GM12878 (cell line): Measurements from ENCODE around the gene CNKSR3. TPM values are rescaled to one million over a fixed set of nuclear protein-coding genes. Genes with fewer than 3 reads are reported as not detected.

ENCODE experiments used
- ATAC-seq: fragments of 200-7000 bp; cut with Tn5 transposase; 3 replicates; pipeline ENCODE4 v1.9.1; 2020; ENCODE audit warnings: mild to moderate bottlenecking, moderate library complexity
- BruUV-seq: library from RNA; stranded (reverse); fragments of 400-500 nt; replicated peaks from 2 replicates; lab custom pipeline; 2021; lab: Mats Ljungman, UMichigan
- CTCF ChIA-PET: fragments of 300-600 bp; sonication (Branson Sonifier 250); formaldehyde crosslinking; extraction: SDS; loops from one replicate; lab custom pipeline; 2021; ENCODE audit warnings: inconsistent platforms; lab: Yijun Ruan, JAX
- POLR2A ChIA-PET: fragments of 350-600 bp; formaldehyde crosslinking; extraction: SDS; loops from one replicate; lab custom pipeline; 2021; ENCODE audit warnings: inconsistent platforms; lab: Charles Lee
- RAD21 ChIA-PET: fragments of 300-600 bp; sonication (Branson Sonifier 250); formaldehyde crosslinking; loops from one replicate; lab custom pipeline; 2023; ENCODE audit warnings: antibody characterized with exemption; ENCODE audit not compliant: unreplicated experiment; lab: Charles Lee
- SMC1A ChIA-PET: fragments of 300-600 bp; sonication (Branson Sonifier 250); formaldehyde crosslinking; loops from one replicate; lab custom pipeline; 2023; ENCODE audit not compliant: unreplicated experiment, uncharacterized antibody; lab: Charles Lee
- DNase-seq: peaks from one replicate; pipeline ENCODE4 v3.0.0-alpha.2; 2011; ENCODE audit warnings: low read depth, low spot score
- FAIRE-seq: peaks from 3 replicates; lab custom pipeline; 2011; peaks lifted over from hg19 to GRCh38; lab: Jason Lieb, UNC
- H2AFZ ChIP-seq: 2 replicates; pipeline ENCODE4 v1.6.0; 2011; ENCODE audit warnings: low read depth, low read length, control low read depth; ENCODE audit not compliant: control insufficient read depth
- H3K27ac ChIP-seq: 2 replicates; pipeline ENCODE4 v1.5.1; 2011; ENCODE audit warnings: control low read depth; ENCODE audit not compliant: control insufficient read depth, insufficient read depth
- H3K27me3 ChIP-seq, 2 experiments: replicated peaks in 1 of 2; 2 replicates each; pipeline versions ENCODE4 v1.6.0 to v1.6.1; 2011; ENCODE audit warnings: low read length in 1 of 2; ENCODE audit not compliant: control insufficient read depth in 2 of 2, insufficient read depth in 2 of 2
- H3K36me3 ChIP-seq, 2 experiments: 2 replicates each; pipeline ENCODE4 v1.5.1; 2011; ENCODE audit warnings: low read length in 1 of 2; ENCODE audit not compliant: control insufficient read depth in 2 of 2, insufficient read depth in 2 of 2
- H3K4me1 ChIP-seq: 2 replicates; pipeline ENCODE4 v1.6.1; 2011; ENCODE audit warnings: mild to moderate bottlenecking, low read length, moderate library complexity, mixed read lengths; ENCODE audit not compliant: control insufficient read depth, insufficient read depth
- H3K4me2 ChIP-seq: 2 replicates; pipeline ENCODE4 v1.6.0; 2011; ENCODE audit warnings: control low read depth; ENCODE audit not compliant: control insufficient read depth, insufficient read depth
- H3K4me3 ChIP-seq: fragments of 200-600 bp; sonication (generic); 2 replicates; pipeline ENCODE4 v1.5.1; 2016
- H3K79me2 ChIP-seq: 2 replicates; pipeline ENCODE4 v1.6.0; 2011; ENCODE audit warnings: low read length; ENCODE audit not compliant: control insufficient read depth, insufficient read depth
- H3K9ac ChIP-seq: 2 replicates; pipeline ENCODE4 v1.8.0; 2011; ENCODE audit warnings: low read length, control low read depth, mixed read lengths; ENCODE audit not compliant: control insufficient read depth, insufficient read depth
- H3K9me3 ChIP-seq: replicated peaks from 3 replicates; pipeline ENCODE4 v1.5.1; 2011; ENCODE audit warnings: mild to moderate bottlenecking, low read length; ENCODE audit not compliant: control insufficient read depth, insufficient read depth
- H4K20me1 ChIP-seq: 2 replicates; pipeline ENCODE4 v1.6.0; 2011; ENCODE audit not compliant: control insufficient read depth, insufficient read depth
- CHD1 ChIP-seq: IDR thresholded peaks from 2 replicates; pipeline ENCODE4 v1.6.1; 2012; ENCODE audit warnings: low read depth, low read length, improper control_type of control experiment
- EP300 ChIP-seq, 2 experiments: fragments of 150-350 bp in 1 of 2; IDR thresholded peaks; 2 replicates each; pipeline ENCODE4 v1.6.1; 2011 to 2012; ENCODE audit warnings: low read depth in 2 of 2, low read length in 2 of 2, borderline replicate concordance in 1 of 2, improper control_type of control experiment in 1 of 2, inconsistent platforms in 1 of 2; ENCODE audit not compliant: control insufficient read depth in 1 of 2
- KLF5 ChIP-seq: fragments of 450-650 bp; IDR thresholded peaks from 2 replicates; pipeline ENCODE4 v1.6.1; 2014; ENCODE audit warnings: mild to moderate bottlenecking; ENCODE audit not compliant: partially characterized antibody
- MAX ChIP-seq: IDR thresholded peaks from 2 replicates; pipeline ENCODE4 v1.6.1; 2012; ENCODE audit warnings: low read depth, low read length, improper control_type of control experiment
- REST ChIP-seq: IDR thresholded peaks from 2 replicates; pipeline ENCODE4 v1.6.1; 2012; ENCODE audit warnings: mild to moderate bottlenecking, low read depth, low read length
- SIN3A ChIP-seq: IDR thresholded peaks from 2 replicates; pipeline ENCODE4 v1.6.1; 2012; ENCODE audit warnings: low read depth, low read length, improper control_type of control experiment
- SPI1 ChIP-seq: IDR thresholded peaks from 2 replicates; pipeline ENCODE4 v1.6.1; 2011; ENCODE audit warnings: low read depth, mild to moderate bottlenecking, low read length, moderate library complexity, borderline replicate concordance; ENCODE audit not compliant: insufficient read depth
- SREBF2 ChIP-seq: IDR thresholded peaks from 2 replicates; pipeline ENCODE4 v1.6.1; 2012; ENCODE audit warnings: mild to moderate bottlenecking, low read length
- TAF1 ChIP-seq: IDR thresholded peaks from 2 replicates; pipeline ENCODE4 v1.6.1; 2011; ENCODE audit warnings: mild to moderate bottlenecking, low read depth, low read length, borderline replicate concordance
- TBL1XR1 ChIP-seq: IDR thresholded peaks from 2 replicates; pipeline ENCODE4 v1.6.1; 2012; ENCODE audit warnings: low read depth, low read length, improper control_type of control experiment
- TCF3 ChIP-seq: IDR thresholded peaks from 2 replicates; pipeline ENCODE4 v1.6.1; 2012; ENCODE audit warnings: low read depth, mild to moderate bottlenecking, low read length, borderline replicate concordance; ENCODE audit not compliant: insufficient read depth
- WRNIP1 ChIP-seq: IDR thresholded peaks from 2 replicates; pipeline ENCODE4 v1.6.1; 2011; ENCODE audit warnings: low read depth, low read length, improper control_type of control experiment, borderline replicate concordance
- ZBED1 ChIP-seq: IDR thresholded peaks from 2 replicates; pipeline ENCODE4 v1.6.1; 2016; ENCODE audit warnings: borderline replicate concordance
- ZBTB4 ChIP-seq: fragments of 450-650 bp; formaldehyde crosslinking; IDR thresholded peaks from 2 replicates; pipeline ENCODE4 v1.4.0; 2022; ENCODE audit warnings: mild to moderate bottlenecking, moderate library complexity
- ZNF217 ChIP-seq: fragments of 450-650 bp; IDR thresholded peaks from 2 replicates; pipeline ENCODE4 v1.6.1; 2017; ENCODE audit warnings: antibody characterized with exemption, mild to moderate bottlenecking
- ZNF384 ChIP-seq: IDR thresholded peaks from 2 replicates; pipeline ENCODE4 v1.6.1; 2012; ENCODE audit warnings: low read depth, mild to moderate bottlenecking, low read length, improper control_type of control experiment, borderline replicate concordance
- WGBS: methylation state at CpG from one replicate; pipeline ENCODE4 v1.1.6; 2016; ENCODE audit warnings: low lambda C conversion rate; ENCODE audit not compliant: insufficient replicate concordance, insufficient coverage; ENCODE audit errors: missing lambda C conversion rate; 5-methylcytosine and 5-hydroxymethylcytosine counted together
- in situ Hi-C: fragments of 300-500 bp; cut with MboI; formaldehyde crosslinking; loops from 9 replicates; pipeline ENCODE4 v1.14.3; 2018; ENCODE audit warnings: mixed read lengths
- intact Hi-C: fragments of 100-400 bp; cut with micrococcal nuclease; formaldehyde crosslinking; loops from one replicate; pipeline ENCODE4 v1.14.2; 2022; ENCODE audit not compliant: unreplicated experiment
- polyA plus RNA-seq, 11 experiments: library from polyadenylated mRNA; depleted of rRNA in 4 of 11; unstranded in 6 of 11; stranded (reverse) in 5 of 11; fragments of >200 nt; fragmentation: Nextera tagmentation in 4 of 11; fragmentation: Illumina TruSeq in 1 of 11; extraction: Ambion mirVana in 4 of 11; extraction: Trizol in 1 of 11; gene quantifications; 1 replicate in 1 of 11; 2 replicates in 10 of 11; pipeline versions ENCODE4 v1.2.1 to v1.2.3, GENCODE V29; 2011 to 2016; ENCODE audit warnings: inconsistent platforms in 2 of 11, missing spikeins in 2 of 11, low read depth in 1 of 11
- total RNA-seq, 4 experiments: library from RNA; depleted of rRNA in 3 of 4; stranded (reverse); fragments of >200 nt in 3 of 4; fragmentation: Illumina TruSeq in 1 of 4; extraction: Trizol in 1 of 4; gene quantifications; 2 replicates each; pipeline versions ENCODE4 v1.2.1 to v1.2.3, GENCODE V29; 2013 to 2021

CNKSR3 gene
- total and polyA plus RNA-seq, 10 of the 15 experiments (the other 5 are each of a cell fraction or from before 2014, with no cell fraction given), result under 0.01 to 0.48 (median 0.12) TPM; not detected in 2

GRCh38 chr6:154502553-154502952, 7.9 kb downstream of the CNKSR3 start:
- WGBS, result 54% methylated on average over 7 of the region's 7 CpGs
- H3K79me2 ChIP-seq, result no peaks in the 10 kb centered on the region
- no peak overlapping the region for H3K4me2 ChIP-seq
- no peak for TF ChIP-seq REST
- TF ChIP-seq SIN3A, result no peak
- TF ChIP-seq MAX, result no peak
- TF ChIP-seq ZBED1, result no peak
- TF ChIP-seq ZNF217, result no peak
- no peak for TF ChIP-seq ZBTB4 (CRISPR knock-in tag)
- no peak for TF ChIP-seq CHD1
- TF ChIP-seq TAF1, result no peak
- TF ChIP-seq TBL1XR1, result no peak
- no peak for TF ChIP-seq SPI1
- no peak for TF ChIP-seq EP300 (IDR thresholded peaks at IDR 0.05; ENCODE audit: borderline replicate concordance in 1 of 2, control insufficient read depth in 1 of 2, low read depth in 2 of 2, low read length in 2 of 2)
- TF ChIP-seq KLF5, result no peak
- TF ChIP-seq TCF3, result no peak
- no peak for TF ChIP-seq ZNF384
- no peak for TF ChIP-seq WRNIP1
- TF ChIP-seq SREBF2, result no peak
- no peaks in the 10 kb centered on the region for H3K4me1 ChIP-seq
- FAIRE-seq, result no peak
- ChIA-PET CTCF (interaction anchor here (0.7 to 1.2 kb wide), 2 partner anchors 12 to 46 kb away, joined by 3 to 4 read pairs; no protein-coding TSS in a partner anchor), SMC1A (no interaction called here), RAD21 (no interaction called here), POLR2A (no interaction called here)
- H3K36me3 ChIP-seq, result no peaks in the 10 kb centered on the region
- no peak overlapping the region for H3K27ac ChIP-seq
- no peak overlapping the region for H2AFZ ChIP-seq
- in situ Hi-C loops (no loop called here), intact Hi-C loops (no loop called here)
- no peak overlapping the region for H3K9ac ChIP-seq
- BruUV-seq, result no TSS peak
- DNase-seq, result no peak
- H3K9me3 ChIP-seq, result no peaks in the 10 kb centered on the region; the same call in 2 of the 3 replicates
- ATAC-seq, result no peak
- no peak overlapping the region for H3K4me3 ChIP-seq
- 0 out of 4 replicates have a peak, but pooled peaks cover 0 to 1% of the 10 kb centered on the region in 2 experiments for H3K27me3 ChIP-seq
- no peaks in the 10 kb centered on the region for H4K20me1 ChIP-seq
